VCaP (cell line): ENCODE data around the gene IGFL3.

Source experiments
- H3K27ac ChIP-seq: fragments of 450-650 bp; 2 replicates; pipeline ENCODE4 v1.5.1; 2017
- CTCF ChIP-seq: fragments of 450-650 bp; conservative IDR thresholded peaks from 2 replicates; pipeline ENCODE4 v1.5.1; 2017; ENCODE audit warnings: mild to moderate bottlenecking, moderate library complexity

Gene IGFL3

GRCh38 chr19:46150606-46151005 lies 26.1 kb upstream of the IGFL3 start:
- TF ChIP-seq CTCF: no peak
- H3K27ac ChIP-seq: no peak overlapping the region

- no peak for TF ChIP-seq CTCF
- no peak within 1 kb of the TSS for H3K27ac ChIP-seq
Observed at GRCh38 chr19:46147791-46148288, 23.4 kb upstream of the IGFL3 start, which contains the start of gene IGFL2. TSS of gene IGFL2 (plus strand) at chr19:46148238. CDS start at chr19:46148279, 41 bp downstream.

- H3K27ac ChIP-seq: no peak overlapping the region
- TF ChIP-seq CTCF: no peak
Observed at GRCh38 chr19:46147166-46147740, 22.8 kb upstream of the IGFL3 start.

- TF ChIP-seq CTCF: no peak
- peak overlapping the region; percentile 5; the same call in 1 of the 2 replicates for H3K27ac ChIP-seq
Observed at GRCh38 chr19:46144756-46145155, 20.3 kb upstream of the IGFL3 start.

GRCh38 chr19:46142294-46142693 lies 17.8 kb upstream of the IGFL3 start:
- H3K27ac ChIP-seq: no peak overlapping the region
- no peak for TF ChIP-seq CTCF

- no peak for TF ChIP-seq CTCF
- H3K27ac ChIP-seq: no peak overlapping the region
Observed at GRCh38 chr19:46141421-46141820, 16.9 kb upstream of the IGFL3 start.

GRCh38 chr19:46137915-46138473 lies 13.5 kb upstream of the IGFL3 start:
- H3K27ac ChIP-seq: no peak overlapping the region
- no peak for TF ChIP-seq CTCF
